ENCODE measurements around the gene FUT4. TPM values are rescaled to one million over a fixed set of nuclear protein-coding genes. Genes with fewer than 3 reads are reported as not detected.

FUT4 gene
- polyA plus RNA-seq, 1 donor from 2014 or later = 0.62 TPM

GRCh38 chr11:94557992-94558391, 14.3 kb downstream of the FUT4 start:
- no peak overlapping the region for H3K4me2 ChIP-seq (ENCODE audit: low read length)

DNA sequence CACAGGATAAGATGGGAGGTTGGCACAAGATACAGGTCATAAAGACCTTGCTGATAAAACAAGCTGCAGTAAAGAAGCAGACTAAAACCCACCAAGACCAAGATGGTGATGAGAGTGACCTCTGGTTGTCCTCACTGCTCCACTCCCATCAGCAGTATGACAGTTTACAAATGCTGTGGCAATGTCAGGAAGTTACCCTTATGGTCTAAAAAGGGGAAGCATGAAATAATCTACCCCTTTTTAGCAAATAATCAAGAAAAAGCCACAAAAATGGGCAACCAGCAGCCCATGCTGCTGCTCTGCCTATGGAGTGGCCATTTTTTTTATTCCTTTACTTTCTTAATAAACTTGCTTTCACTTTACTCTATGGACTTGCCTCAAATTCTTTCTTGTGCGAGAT, 14.7 kb downstream of the FUT4 start:
- Histone ChIP-seq H3K27ac (ENCODE audit: low read length) (no peak overlapping the region), H3K9ac (ENCODE audit: low read length) (no peak overlapping the region), H3K4me3 (ENCODE audit: low read length) (no peak overlapping the region), H3K9me2 (ENCODE audit: insufficient read depth, low read length) (no peaks in the 10 kb centered on the region), H3K36me3 (ENCODE audit: insufficient read depth, low read length) (no peaks in the 10 kb centered on the region), H2AFZ (ENCODE audit: low read depth, low read length) (no peak overlapping the region), H3F3A (ENCODE audit: insufficient read depth, low read length, poor library complexity, severe bottlenecking) (no peaks in the 10 kb centered on the region), H3K9me3 (ENCODE audit: low read length) (no peaks in the 10 kb centered on the region), H3K4me2 (ENCODE audit: low read length) (no peak overlapping the region), H3K27me3 (ENCODE audit: insufficient read depth, low read depth, low read length) (no peaks in the 10 kb centered on the region), H3K79me2 (replicated peaks; ENCODE audit: insufficient read depth, low read length) (no peaks in the 10 kb centered on the region), H4K20me1 (ENCODE audit: insufficient read depth) (no peaks in the 10 kb centered on the region)
- no peak for TF ChIP-seq TAF1 (IDR thresholded peaks at IDR 0.05; ENCODE audit: low read depth)
- no peak for TF ChIP-seq EZH2 (IDR thresholded peaks at IDR 0.05; ENCODE audit: borderline replicate concordance, insufficient read depth, low read length, poor library complexity, severe bottlenecking)
- TF ChIP-seq, protein P1, sequence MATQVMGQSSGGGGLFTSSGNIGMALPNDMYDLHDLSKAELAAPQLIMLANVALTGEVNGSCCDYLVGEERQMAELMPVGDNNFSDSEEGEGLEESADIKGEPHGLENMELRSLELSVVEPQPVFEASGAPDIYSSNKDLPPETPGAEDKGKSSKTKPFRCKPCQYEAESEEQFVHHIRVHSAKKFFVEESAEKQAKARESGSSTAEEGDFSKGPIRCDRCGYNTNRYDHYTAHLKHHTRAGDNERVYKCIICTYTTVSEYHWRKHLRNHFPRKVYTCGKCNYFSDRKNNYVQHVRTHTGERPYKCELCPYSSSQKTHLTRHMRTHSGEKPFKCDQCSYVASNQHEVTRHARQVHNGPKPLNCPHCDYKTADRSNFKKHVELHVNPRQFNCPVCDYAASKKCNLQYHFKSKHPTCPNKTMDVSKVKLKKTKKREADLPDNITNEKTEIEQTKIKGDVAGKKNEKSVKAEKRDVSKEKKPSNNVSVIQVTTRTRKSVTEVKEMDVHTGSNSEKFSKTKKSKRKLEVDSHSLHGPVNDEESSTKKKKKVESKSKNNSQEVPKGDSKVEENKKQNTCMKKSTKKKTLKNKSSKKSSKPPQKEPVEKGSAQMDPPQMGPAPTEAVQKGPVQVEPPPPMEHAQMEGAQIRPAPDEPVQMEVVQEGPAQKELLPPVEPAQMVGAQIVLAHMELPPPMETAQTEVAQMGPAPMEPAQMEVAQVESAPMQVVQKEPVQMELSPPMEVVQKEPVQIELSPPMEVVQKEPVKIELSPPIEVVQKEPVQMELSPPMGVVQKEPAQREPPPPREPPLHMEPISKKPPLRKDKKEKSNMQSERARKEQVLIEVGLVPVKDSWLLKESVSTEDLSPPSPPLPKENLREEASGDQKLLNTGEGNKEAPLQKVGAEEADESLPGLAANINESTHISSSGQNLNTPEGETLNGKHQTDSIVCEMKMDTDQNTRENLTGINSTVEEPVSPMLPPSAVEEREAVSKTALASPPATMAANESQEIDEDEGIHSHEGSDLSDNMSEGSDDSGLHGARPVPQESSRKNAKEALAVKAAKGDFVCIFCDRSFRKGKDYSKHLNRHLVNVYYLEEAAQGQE (IDR thresholded peaks at IDR 0.05; ENCODE audit: borderline replicate concordance) = no peak
- no peak for TF ChIP-seq EP300 (conservative IDR thresholded peaks at IDR 0.05; ENCODE audit: poor library complexity, severe bottlenecking)
- TF ChIP-seq, protein P2, sequence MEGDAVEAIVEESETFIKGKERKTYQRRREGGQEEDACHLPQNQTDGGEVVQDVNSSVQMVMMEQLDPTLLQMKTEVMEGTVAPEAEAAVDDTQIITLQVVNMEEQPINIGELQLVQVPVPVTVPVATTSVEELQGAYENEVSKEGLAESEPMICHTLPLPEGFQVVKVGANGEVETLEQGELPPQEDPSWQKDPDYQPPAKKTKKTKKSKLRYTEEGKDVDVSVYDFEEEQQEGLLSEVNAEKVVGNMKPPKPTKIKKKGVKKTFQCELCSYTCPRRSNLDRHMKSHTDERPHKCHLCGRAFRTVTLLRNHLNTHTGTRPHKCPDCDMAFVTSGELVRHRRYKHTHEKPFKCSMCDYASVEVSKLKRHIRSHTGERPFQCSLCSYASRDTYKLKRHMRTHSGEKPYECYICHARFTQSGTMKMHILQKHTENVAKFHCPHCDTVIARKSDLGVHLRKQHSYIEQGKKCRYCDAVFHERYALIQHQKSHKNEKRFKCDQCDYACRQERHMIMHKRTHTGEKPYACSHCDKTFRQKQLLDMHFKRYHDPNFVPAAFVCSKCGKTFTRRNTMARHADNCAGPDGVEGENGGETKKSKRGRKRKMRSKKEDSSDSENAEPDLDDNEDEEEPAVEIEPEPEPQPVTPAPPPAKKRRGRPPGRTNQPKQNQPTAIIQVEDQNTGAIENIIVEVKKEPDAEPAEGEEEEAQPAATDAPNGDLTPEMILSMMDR (IDR thresholded peaks at IDR 0.05; ENCODE audit: poor library complexity, severe bottlenecking) = no peak
- TF ChIP-seq MXI1 (conservative IDR thresholded peaks at IDR 0.05; ENCODE audit: poor library complexity, severe bottlenecking) = no peak
- no peak for TF ChIP-seq RAD21 (conservative IDR thresholded peaks at IDR 0.05)

More at GRCh38 chr11:94557992-94558391, 14.3 kb downstream of the FUT4 start:
- H3K27ac ChIP-seq (ENCODE audit: low read length) = no peak overlapping the region
- H3K9me2 ChIP-seq (ENCODE audit: insufficient read depth, low read length) = no peaks in the 10 kb centered on the region
- no peaks in the 10 kb centered on the region for H3K9me3 ChIP-seq (ENCODE audit: low read length)
- H3F3A ChIP-seq (ENCODE audit: insufficient read depth, low read length, poor library complexity, severe bottlenecking) = no peaks in the 10 kb centered on the region
- TF ChIP-seq, protein P1 (IDR thresholded peaks at IDR 0.05; ENCODE audit: borderline replicate concordance) = no peak
- TF ChIP-seq EP300 (conservative IDR thresholded peaks at IDR 0.05; ENCODE audit: poor library complexity, severe bottlenecking) (no peak), POLR2AphosphoS5 (IDR thresholded peaks at IDR 0.05) (no peak), RAD21 (conservative IDR thresholded peaks at IDR 0.05) (no peak), TAF1 (IDR thresholded peaks at IDR 0.05; ENCODE audit: low read depth) (no peak), SMC3 (conservative IDR thresholded peaks at IDR 0.05; ENCODE audit: poor library complexity) (no peak), EZH2 (IDR thresholded peaks at IDR 0.05; ENCODE audit: borderline replicate concordance, insufficient read depth, low read length, poor library complexity, severe bottlenecking) (no peak), MXI1 (conservative IDR thresholded peaks at IDR 0.05; ENCODE audit: poor library complexity, severe bottlenecking) (no peak)
- TF ChIP-seq, protein P2 (IDR thresholded peaks at IDR 0.05; ENCODE audit: poor library complexity, severe bottlenecking) = no peak
- no peak overlapping the region for H2AFZ ChIP-seq (ENCODE audit: low read depth, low read length)
- H3K9ac ChIP-seq (ENCODE audit: low read length) = no peak overlapping the region
- H3K36me3 ChIP-seq (ENCODE audit: insufficient read depth, low read length) = no peaks in the 10 kb centered on the region
- H3K4me3 ChIP-seq (ENCODE audit: low read length) = no peak overlapping the region
- H3K27me3 ChIP-seq (ENCODE audit: insufficient read depth, low read depth, low read length) = no peaks in the 10 kb centered on the region
- no peaks in the 10 kb centered on the region for H3K79me2 ChIP-seq (replicated peaks; ENCODE audit: insufficient read depth, low read length)
- no peaks in the 10 kb centered on the region for H4K20me1 ChIP-seq (ENCODE audit: insufficient read depth)
